Measurements from ENCODE around the gene VASP.

GRCh38 chr19:45464852-45465441 is 42.3 kb upstream of the VASP start:
- TF ChIP-seq EZH2 (IDR thresholded peaks at IDR 0.05; ENCODE audit: borderline replicate concordance, insufficient read depth, low read length, poor library complexity, severe bottlenecking) (no peak), RAD21 (conservative IDR thresholded peaks at IDR 0.05) (no peak), CTCF (IDR thresholded peaks at IDR 0.05; ENCODE audit: poor library complexity, severe bottlenecking) (no peak), TAF1 (IDR thresholded peaks at IDR 0.05; ENCODE audit: low read depth) (no peak), POLR2AphosphoS5 (IDR thresholded peaks at IDR 0.05) (no peak), SMC3 (conservative IDR thresholded peaks at IDR 0.05; ENCODE audit: poor library complexity) (no peak)
